ENCODE measurements around the gene DEK. TPM values are rescaled to one million over a fixed set of nuclear protein-coding genes. Genes with fewer than 3 reads are reported as not detected.

DEK gene
- total RNA-seq, 4 donors from 2014 or later, result 69.5 to 106 (median 93.0) TPM

GRCh38 chr6:18204691-18205090, 59.6 kb downstream of the DEK start:
- WGBS, 2 donors, result 92 to 95% methylated on average over 8 of the region's 8 CpGs
- Histone ChIP-seq H3K27ac (no peak overlapping the region), H3K4me1 (no peaks in the 10 kb centered on the region), H3K27me3 (no peaks in the 10 kb centered on the region), H3K36me3 (peaks cover 0 to 93% (median 8%) of the 10 kb centered on the region in 3 donors), H3K9me3 (no peaks in the 10 kb centered on the region), H3K4me3 (no peak overlapping the region)
- no peak for TF ChIP-seq POLR2A (IDR thresholded peaks at IDR 0.05)
- TF ChIP-seq, protein P1, sequence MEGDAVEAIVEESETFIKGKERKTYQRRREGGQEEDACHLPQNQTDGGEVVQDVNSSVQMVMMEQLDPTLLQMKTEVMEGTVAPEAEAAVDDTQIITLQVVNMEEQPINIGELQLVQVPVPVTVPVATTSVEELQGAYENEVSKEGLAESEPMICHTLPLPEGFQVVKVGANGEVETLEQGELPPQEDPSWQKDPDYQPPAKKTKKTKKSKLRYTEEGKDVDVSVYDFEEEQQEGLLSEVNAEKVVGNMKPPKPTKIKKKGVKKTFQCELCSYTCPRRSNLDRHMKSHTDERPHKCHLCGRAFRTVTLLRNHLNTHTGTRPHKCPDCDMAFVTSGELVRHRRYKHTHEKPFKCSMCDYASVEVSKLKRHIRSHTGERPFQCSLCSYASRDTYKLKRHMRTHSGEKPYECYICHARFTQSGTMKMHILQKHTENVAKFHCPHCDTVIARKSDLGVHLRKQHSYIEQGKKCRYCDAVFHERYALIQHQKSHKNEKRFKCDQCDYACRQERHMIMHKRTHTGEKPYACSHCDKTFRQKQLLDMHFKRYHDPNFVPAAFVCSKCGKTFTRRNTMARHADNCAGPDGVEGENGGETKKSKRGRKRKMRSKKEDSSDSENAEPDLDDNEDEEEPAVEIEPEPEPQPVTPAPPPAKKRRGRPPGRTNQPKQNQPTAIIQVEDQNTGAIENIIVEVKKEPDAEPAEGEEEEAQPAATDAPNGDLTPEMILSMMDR (IDR thresholded peaks at IDR 0.05), result no peak
- intact Hi-C loops (cut with DNase I), result no loop called here
- no peak for DNase-seq

GRCh38 chr6:18203786-18204185, 60.5 kb downstream of the DEK start:
- Histone ChIP-seq H3K27ac (no peak overlapping the region), H3K9me3 (no peaks in the 10 kb centered on the region), H3K27me3 (no peaks in the 10 kb centered on the region), H3K36me3 (peaks cover 0 to 95% (median 8%) of the 10 kb centered on the region in 3 donors), H3K4me3 (no peak overlapping the region), H3K4me1 (no peaks in the 10 kb centered on the region)
- TF ChIP-seq, protein P1 (IDR thresholded peaks at IDR 0.05), result no peak
- no peak for TF ChIP-seq POLR2A (IDR thresholded peaks at IDR 0.05)
- 92 to 95% methylated on average over 6 of the region's 6 CpGs for WGBS, 2 donors
- intact Hi-C loops (cut with DNase I), result no loop called here
- DNase-seq, result no peak

GRCh38 chr6:18192026-18192425, 72.3 kb downstream of the DEK start:
- WGBS, 2 donors, result 97 to 100% methylated on average over 3 of the region's 3 CpGs
- intact Hi-C loops (cut with DNase I), result no loop called here
- no peak overlapping the region for H3K27ac ChIP-seq
- no peaks in the 10 kb centered on the region for H3K9me3 ChIP-seq
- no peak overlapping the region for H3K4me3 ChIP-seq
- no peaks in the 10 kb centered on the region for H3K4me1 ChIP-seq
- TF ChIP-seq, protein P1 (IDR thresholded peaks at IDR 0.05), result no peak
- no peak for TF ChIP-seq POLR2A (IDR thresholded peaks at IDR 0.05)
- H3K27me3 ChIP-seq, result no peaks in the 10 kb centered on the region
- H3K36me3 ChIP-seq, result peaks cover 0 to 89% (median 0%) of the 10 kb centered on the region in 3 donors
- no peak for DNase-seq

DNA sequence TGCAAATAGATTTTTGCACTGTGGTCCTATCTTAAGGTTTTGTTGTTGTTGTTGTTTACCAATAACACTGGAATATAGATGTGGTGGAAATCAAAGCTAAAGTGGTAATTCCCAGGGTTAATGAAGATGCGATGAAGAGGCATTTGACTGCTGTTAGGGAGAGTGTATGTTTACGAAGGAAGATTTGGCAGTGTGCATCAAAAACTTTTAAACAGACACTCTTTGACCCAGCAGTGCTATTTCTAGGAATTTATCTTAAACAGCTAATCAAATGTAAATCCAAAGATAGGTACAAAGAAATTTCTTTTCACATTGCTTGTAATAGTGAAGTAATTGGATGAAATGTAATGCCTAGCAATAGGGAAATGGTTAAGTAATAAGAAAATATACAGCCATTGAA, 75.1 kb downstream of the DEK start:
- Histone ChIP-seq H3K9me3 (no peaks in the 10 kb centered on the region), H3K4me1 (peaks cover 0 to 4% (median 0%) of the 10 kb centered on the region in 3 donors), H3K27ac (no peak overlapping the region), H3K36me3 (peaks cover 0 to 83% (median 0%) of the 10 kb centered on the region in 3 donors), H3K4me3 (no peak overlapping the region), H3K27me3 (no peaks in the 10 kb centered on the region)
- no peak for TF ChIP-seq POLR2A (IDR thresholded peaks at IDR 0.05)
- TF ChIP-seq, protein P1 (IDR thresholded peaks at IDR 0.05), result no peak
- 68 to 96% methylated on average over 2 of the region's 2 CpGs for WGBS, 2 donors
- intact Hi-C loops (cut with DNase I), result no loop called here
- DNase-seq, result no peak

- TF ChIP-seq POLR2A (IDR thresholded peaks at IDR 0.05), result no peak
- TF ChIP-seq, protein P1 (IDR thresholded peaks at IDR 0.05), result no peak
- no peak overlapping the region for H3K4me3 ChIP-seq
- H3K27ac ChIP-seq, result no peak overlapping the region
- intact Hi-C loops (cut with DNase I), result no loop called here
- H3K27me3 ChIP-seq, result no peaks in the 10 kb centered on the region
- H3K36me3 ChIP-seq, result peaks cover 0 to 70% (median 0%) of the 10 kb centered on the region in 3 donors
- H3K4me1 ChIP-seq, result peaks cover 0 to 4% (median 0%) of the 10 kb centered on the region in 3 donors
- DNase-seq, result no peak
- WGBS, 2 donors, result 94 to 95% methylated on average over 5 to 6 of the region's 10 CpGs
- no peaks in the 10 kb centered on the region for H3K9me3 ChIP-seq
Observed at GRCh38 chr6:18187701-18188100, 76.6 kb downstream of the DEK start.
